WI38 (cell line): ENCODE data around the gene SMIM14.
"Not testable (repeated sequence)": the region's sequence is repeated elsewhere in the genome, so short reads cannot be mapped to it uniquely, and the experiment has no call there.

ENCODE experiments used
- H3K4me3 ChIP-seq: 2 replicates; pipeline ENCODE4 v1.5.1; 2011; ENCODE audit warnings: low read depth, mild to moderate bottlenecking, control low read depth, low read length
- CTCF ChIP-seq: IDR thresholded peaks from 2 replicates; pipeline ENCODE4 v1.5.1; 2012; ENCODE audit warnings: low read depth, mild to moderate bottlenecking, control low read depth, low read length

Gene SMIM14

GRCh38 chr4:39638354-39639239 lies at the start of gene SMIM14:
TSS of gene SMIM14 (minus strand) at chr4:39638865. CDS start at chr4:39605145, 33,720 bp downstream.
- TF ChIP-seq CTCF: no peak
- H3K4me3 ChIP-seq: peak within 1 kb of the TSS; percentile 90

- TF ChIP-seq CTCF: no peak
- no peak overlapping the region for H3K4me3 ChIP-seq
Observed at GRCh38 chr4:39687014-39687413, 48.3 kb upstream of the SMIM14 start.

GRCh38 chr4:39685990-39686389 lies 47.3 kb upstream of the SMIM14 start:
- no peak overlapping the region for H3K4me3 ChIP-seq
- TF ChIP-seq CTCF: no peak

- no peak overlapping the region for H3K4me3 ChIP-seq
- TF ChIP-seq CTCF: no peak
Observed at GRCh38 chr4:39682138-39682537, 43.5 kb upstream of the SMIM14 start.

- not testable (repeated sequence) for H3K4me3 ChIP-seq
Observed at GRCh38 chr4:39681003-39681402, 42.3 kb upstream of the SMIM14 start.

GRCh38 chr4:39675681-39676080 lies 37.0 kb upstream of the SMIM14 start:
- H3K4me3 ChIP-seq: not testable (repeated sequence)

- H3K4me3 ChIP-seq: not testable (repeated sequence)
Observed at GRCh38 chr4:39670296-39670695, 31.6 kb upstream of the SMIM14 start.

GRCh38 chr4:39668887-39669286 lies 30.2 kb upstream of the SMIM14 start:
- no peak overlapping the region for H3K4me3 ChIP-seq
- no peak for TF ChIP-seq CTCF

- H3K4me3 ChIP-seq: no peak overlapping the region
- no peak for TF ChIP-seq CTCF
Observed at GRCh38 chr4:39667706-39668105, 29.0 kb upstream of the SMIM14 start.
